Stimulated activated CD4-positive, alpha-beta T cell treated with anti-CD3 and anti-CD28 coated beads, Interleukin-1b, Interleukin-23, amount 100 ng/mL, for 4 hours (primary cell): ENCODE results near the gene COL16A1.
"Not testable (repeated sequence)": the region's sequence is repeated elsewhere in the genome, so short reads cannot be mapped to it uniquely, and the experiment has no call there.

Experiments used
- DNase-seq, 2 donors: peaks; one replicate each; pipeline ENCODE4 v3.0.0-alpha.2; 2020; ENCODE audit warnings: low read depth in 2 of 2

Gene COL16A1

GRCh38 chr1:31732751-31733289 lies 29.0 kb upstream of the COL16A1 start:
- DNase-seq, result no peak

GRCh38 chr1:31732343-31732742 lies 28.5 kb upstream of the COL16A1 start:
- DNase-seq, result no peak

- no peak for DNase-seq
Measured at GRCh38 chr1:31731049-31731565, 27.3 kb upstream of the COL16A1 start.

- DNase-seq, result no peak
Measured at GRCh38 chr1:31730336-31731048, 26.7 kb upstream of the COL16A1 start.

- no peak for DNase-seq
Measured at GRCh38 chr1:31727849-31728248, 24.0 kb upstream of the COL16A1 start.

- no peak for DNase-seq
Measured at GRCh38 chr1:31727195-31727594, 23.4 kb upstream of the COL16A1 start.

GRCh38 chr1:31726715-31727114 lies 22.9 kb upstream of the COL16A1 start:
- DNase-seq, result no peak

- DNase-seq, result no peak
Measured at GRCh38 chr1:31725777-31726535, 22.1 kb upstream of the COL16A1 start.

- DNase-seq, result no peak
Measured at GRCh38 chr1:31725134-31725533, 21.3 kb upstream of the COL16A1 start.

- DNase-seq, result peak in 1 of 2 donors; percentile 30
Measured at GRCh38 chr1:31723828-31724359, 20.1 kb upstream of the COL16A1 start.

GRCh38 chr1:31718327-31718897 lies 14.6 kb upstream of the COL16A1 start:
- no peak for DNase-seq

GRCh38 chr1:31717341-31717740 lies 13.5 kb upstream of the COL16A1 start:
- DNase-seq, result no peak

- no peak for DNase-seq
Measured at GRCh38 chr1:31715873-31716220, 12.0 kb upstream of the COL16A1 start.

- peak in 1 of 2 donors; percentile 25 for DNase-seq
Measured at GRCh38 chr1:31715087-31715872, 11.5 kb upstream of the COL16A1 start.

GRCh38 chr1:31714442-31715086 lies 10.7 kb upstream of the COL16A1 start:
- DNase-seq, result peak in 1 of 2 donors; percentile 18

GRCh38 chr1:31712630-31713029 lies 8.8 kb upstream of the COL16A1 start:
- DNase-seq, result no peak

- DNase-seq, result no peak
Measured at GRCh38 chr1:31712068-31712467, 8.3 kb upstream of the COL16A1 start.

GRCh38 chr1:31708324-31708723 lies 4.5 kb upstream of the COL16A1 start:
- DNase-seq, result no peak

- no peak for DNase-seq
Measured at GRCh38 chr1:31707711-31708110, 3.9 kb upstream of the COL16A1 start.

GRCh38 chr1:31707059-31707600 lies 3.3 kb upstream of the COL16A1 start:
- not testable (repeated sequence) for DNase-seq
